Measurements from ENCODE around the gene TIMP2.

GRCh38 chr17:78923660-78924453 lies 1.3 kb downstream of the TIMP2 start:
- TF ChIP-seq EP300 (IDR thresholded peaks at IDR 0.05) (no peak), CTCF (IDR thresholded peaks at IDR 0.05) (no peak), POLR2A (IDR thresholded peaks at IDR 0.05) (no peak)

Measured in gastroesophageal sphincter (tissue), 3 donors.